Measurements from ENCODE around the gene GRM8.
"Not testable (repeated sequence)": the region's sequence is repeated elsewhere in the genome, so short reads cannot be mapped to it uniquely, and the experiment has no call there.

The GRM8 gene

GRCh38 chr7:126685018-126685573 lies 567.6 kb downstream of the GRM8 start:
- no peak for DNase-seq (ENCODE audit: low spot score)
- no peak for TF ChIP-seq CTCF (IDR thresholded peaks at IDR 0.05; ENCODE audit: borderline replicate concordance, control extremely low read depth, extremely low read depth, insufficient read depth, missing control alignments)
- in situ Hi-C loops (cut with MboI; ENCODE audit: low sequenced_read_pairs, unreplicated experiment), result no loop called here

- DNase-seq (ENCODE audit: low spot score), result no peak
- in situ Hi-C loops (cut with MboI; ENCODE audit: low sequenced_read_pairs, unreplicated experiment), result no loop called here
- no peak for TF ChIP-seq CTCF (IDR thresholded peaks at IDR 0.05; ENCODE audit: borderline replicate concordance, control extremely low read depth, extremely low read depth, insufficient read depth, missing control alignments)
Observed at GRCh38 chr7:126682176-126682575, 570.6 kb downstream of the GRM8 start.

- DNase-seq (ENCODE audit: low spot score); in situ Hi-C loops (cut with MboI; ENCODE audit: low sequenced_read_pairs, unreplicated experiment): not testable (repeated sequence)
Observed at GRCh38 chr7:126668762-126669161, 584.0 kb downstream of the GRM8 start.

GRCh38 chr7:126668367-126668752 lies 584.4 kb downstream of the GRM8 start:
- no peak for TF ChIP-seq CTCF (IDR thresholded peaks at IDR 0.05; ENCODE audit: borderline replicate concordance, control extremely low read depth, extremely low read depth, insufficient read depth, missing control alignments)
- in situ Hi-C loops (cut with MboI; ENCODE audit: low sequenced_read_pairs, unreplicated experiment), result no loop called here
- no peak for DNase-seq (ENCODE audit: low spot score)

- in situ Hi-C loops (cut with MboI; ENCODE audit: low sequenced_read_pairs, unreplicated experiment), result no loop called here
- TF ChIP-seq CTCF (IDR thresholded peaks at IDR 0.05; ENCODE audit: borderline replicate concordance, control extremely low read depth, extremely low read depth, insufficient read depth, missing control alignments), result no peak
- no peak for DNase-seq (ENCODE audit: low spot score)
Observed at GRCh38 chr7:126667742-126668366, 584.9 kb downstream of the GRM8 start.

GRCh38 chr7:126662856-126663255 lies 589.9 kb downstream of the GRM8 start:
- in situ Hi-C loops (cut with MboI; ENCODE audit: low sequenced_read_pairs, unreplicated experiment), result no loop called here
- no peak for DNase-seq (ENCODE audit: low spot score)
- TF ChIP-seq CTCF (IDR thresholded peaks at IDR 0.05; ENCODE audit: borderline replicate concordance, control extremely low read depth, extremely low read depth, insufficient read depth, missing control alignments), result no peak

GRCh38 chr7:126659124-126659523 lies 593.6 kb downstream of the GRM8 start:
- in situ Hi-C loops (cut with MboI; ENCODE audit: low sequenced_read_pairs, unreplicated experiment), result no loop called here
- no peak for TF ChIP-seq CTCF (IDR thresholded peaks at IDR 0.05; ENCODE audit: borderline replicate concordance, control extremely low read depth, extremely low read depth, insufficient read depth, missing control alignments)
- peak; percentile 44 for DNase-seq (ENCODE audit: low spot score)

Measured in GM13976 (cell line).